ENCODE data around the gene TRIB2. TPM values are rescaled to one million over a fixed set of nuclear protein-coding genes. Genes with fewer than 3 reads are reported as not detected.
A peak's percentile ranks its signal among the peaks of the same experiment; 100 is the strongest.

Gene TRIB2
- total and polyA plus RNA-seq, 8 donors = 4.0 to 66.9 (median 16.1) TPM

- no peaks in the 10 kb centered on the region for H3K9me3 ChIP-seq
- intact Hi-C loops (cut with DNase I) = loop anchor here in 1 of 3 donors (10.0 kb wide), 2 partner anchors 261 to 851 kb away; no protein-coding TSS in a partner anchor
- H3K27me3 ChIP-seq = no peaks in the 10 kb centered on the region
- FAIRE-seq (no peak), ATAC-seq (peak; percentile 62 to 70 (median 64)), DNase-seq (peak; percentile 69 to 88 (median 80))
- peaks cover 12 to 19% (median 13%) of the 10 kb centered on the region in 3 donors for H3K4me1 ChIP-seq
- peak in 3 of 4 donors; percentile 37 to 58 (median 39) for TF ChIP-seq CTCF (IDR thresholded peaks at IDR 0.05)
- peak overlapping the region; percentile 62 to 76 (median 65) for H3K4me3 ChIP-seq
- no peaks in the 10 kb centered on the region for H3K36me3 ChIP-seq
- WGBS, 2 donors = 2 to 4% methylated on average over 3 of the region's 3 CpGs
- H3K27ac ChIP-seq = peak overlapping the region; percentile 58 to 97 (median 86)
Observed at GRCh38 chr2:12716032-12716281, 779 bp upstream of the TRIB2 start.

- Histone ChIP-seq H3K4me1 (peaks cover 12 to 27% (median 18%) of the 10 kb centered on the region in 3 donors), H3K27me3 (no peaks in the 10 kb centered on the region), H3K27ac (peak overlapping the region; percentile 32 to 97 (median 86)), H3K4me3 (peak overlapping the region; percentile 62 to 76 (median 65)), H3K9me3 (no peaks in the 10 kb centered on the region), H3K36me3 (no peaks in the 10 kb centered on the region)
- ATAC-seq = peak; percentile 35 to 56 (median 42)
- FAIRE-seq = no peak
- intact Hi-C loops (cut with DNase I) = loop anchor here in 1 of 3 donors (10.0 kb wide), 2 partner anchors 263 to 853 kb away; no protein-coding TSS in a partner anchor
- DNase-seq = peak; percentile 39 to 84 (median 68)
- TF ChIP-seq CTCF (IDR thresholded peaks at IDR 0.05) = peak in 2 of 4 donors; percentile 9 to 27
- 1% methylated on average over 73 to 74 of the region's 74 CpGs for WGBS, 2 donors
Observed at GRCh38 chr2:12717191-12718014, 667 bp downstream of the TRIB2 start.

- no peak for TF ChIP-seq CTCF (IDR thresholded peaks at IDR 0.05)
- H3K9me3 ChIP-seq = no peaks in the 10 kb centered on the region
- 1 to 2% methylated on average over 50 of the region's 50 CpGs for WGBS, 2 donors
- H3K4me3 ChIP-seq = peak overlapping the region; percentile 62 to 76 (median 65)
- H3K4me1 ChIP-seq = peaks cover 12 to 30% (median 18%) of the 10 kb centered on the region in 3 donors
- ATAC-seq (peak in 1 of 4 donors; percentile 0), FAIRE-seq (no peak), DNase-seq (peak in 3 of 6 donors; percentile 28 to 69 (median 31))
- intact Hi-C loops (cut with DNase I) = loop anchor here in 1 of 3 donors (10.0 kb wide), 2 partner anchors 263 to 853 kb away; no protein-coding TSS in a partner anchor
- H3K27ac ChIP-seq = peak overlapping the region in 3 of 4 donors; percentile 75 to 97 (median 96)
- H3K27me3 ChIP-seq = no peaks in the 10 kb centered on the region
- no peaks in the 10 kb centered on the region for H3K36me3 ChIP-seq
Observed at GRCh38 chr2:12718015-12718671, 1.4 kb downstream of the TRIB2 start.

- WGBS, 2 donors = 23 to 25% methylated on average over 33 of the region's 33 CpGs
- Histone ChIP-seq H3K4me3 (peak overlapping the region; percentile 62 to 76 (median 65)), H3K27ac (peak overlapping the region in 3 of 4 donors; percentile 8 to 97 (median 96)), H3K9me3 (no peaks in the 10 kb centered on the region), H3K4me1 (peaks cover 12 to 26% (median 18%) of the 10 kb centered on the region in 3 donors), H3K36me3 (no peaks in the 10 kb centered on the region), H3K27me3 (no peaks in the 10 kb centered on the region)
- FAIRE-seq (no peak), ATAC-seq (no peak), DNase-seq (peak in 2 of 6 donors; percentile 31 to 66)
- TF ChIP-seq CTCF (IDR thresholded peaks at IDR 0.05) = no peak
- intact Hi-C loops (cut with DNase I) = loop anchor here in 1 of 3 donors (10.0 kb wide), 2 partner anchors 264 to 854 kb away; no protein-coding TSS in a partner anchor
Observed at GRCh38 chr2:12718711-12719399, 2.1 kb downstream of the TRIB2 start.

All from pancreas (tissue), 10 donors.